IgD-negative memory B cell (primary cell): ENCODE measurements around the gene FBXL2. TPM values are rescaled to one million over a fixed set of nuclear protein-coding genes. Genes with fewer than 3 reads are reported as not detected.
A peak's percentile ranks its signal among the peaks of the same experiment; 100 is the strongest.

Experiments
- H3K27ac Mint-ChIP-seq, 3 donors: one replicate each; pipeline ENCODE4 v1.8.0; 2020 to 2022; ENCODE audit warnings: mild to moderate bottlenecking in 3 of 3, mixed read lengths in 3 of 3, moderate library complexity in 1 of 3
- H3K27me3 Mint-ChIP-seq: one replicate; pipeline ENCODE4 v1.8.0; 2021; ENCODE audit warnings: mixed read lengths
- H3K36me3 Mint-ChIP-seq: one replicate; pipeline ENCODE4 v1.8.0; 2020; ENCODE audit warnings: mild to moderate bottlenecking, mixed read lengths
- H3K4me1 Mint-ChIP-seq, 3 donors: one replicate each; pipeline ENCODE4 v1.8.0; 2020 to 2022; ENCODE audit warnings: mixed read lengths in 3 of 3, mild to moderate bottlenecking in 1 of 3
- H3K4me3 Mint-ChIP-seq, 4 donors: one replicate each; pipeline ENCODE4 v1.8.0; 2020 to 2022; ENCODE audit warnings: mild to moderate bottlenecking in 4 of 4, mixed read lengths in 4 of 4, moderate library complexity in 3 of 4
- H3K9me3 Mint-ChIP-seq, 3 donors: one replicate each; pipeline ENCODE4 v1.8.0; 2020 to 2021; ENCODE audit warnings: mixed read lengths in 3 of 3, mild to moderate bottlenecking in 1 of 3
- polyA plus RNA-seq: library from polyadenylated mRNA; unstranded; fragments of 300-500 nt; fragmentation: Illumina TruSeq; gene quantifications from one replicate; pipeline ENCODE4 v1.2.3, GENCODE V29; 2021

Gene FBXL2
- polyA plus RNA-seq, result not detected

- H3K4me3 Mint-ChIP-seq, result peak within 1 kb of the TSS in 3 of 4 donors; percentile 69 to 87 (median 84)
- H3K27ac Mint-ChIP-seq, result no peak within 1 kb of the TSS
- peaks cover 0 to 1% (median 0%) of the 10 kb centered on the region in 3 donors for H3K9me3 Mint-ChIP-seq
- peaks cover 0 to 4% (median 3%) of the 10 kb centered on the region in 3 donors for H3K4me1 Mint-ChIP-seq
- H3K36me3 Mint-ChIP-seq, result no peaks in the 10 kb centered on the region
- peaks cover 13% of the 10 kb centered on the region for H3K27me3 Mint-ChIP-seq
Measured at GRCh38 chr3:33277193-33277882, at the start of gene FBXL2. TSS of gene FBXL2 (plus strand) at chr3:33277442. CDS start at chr3:33277513, 71 bp downstream.

- peaks cover 0 to 13% (median 3%) of the 10 kb centered on the region in 3 donors for H3K4me1 Mint-ChIP-seq
Measured at GRCh38 chr3:33229066-33229465, 48.2 kb upstream of the FBXL2 start.

GRCh38 chr3:33229947-33230346, 47.3 kb upstream of the FBXL2 start:
- Mint-ChIP-seq H3K4me1 (peaks cover 0 to 13% (median 3%) of the 10 kb centered on the region in 3 donors), H3K27ac (no peak overlapping the region), H3K27me3 (peaks cover 18% of the 10 kb centered on the region), H3K4me3 (no peak overlapping the region), H3K9me3 (no peaks in the 10 kb centered on the region), H3K36me3 (no peaks in the 10 kb centered on the region)

More at GRCh38 chr3:33229066-33229465, 48.2 kb upstream of the FBXL2 start:
- H3K27me3 Mint-ChIP-seq, result peaks cover 18% of the 10 kb centered on the region
- H3K9me3 Mint-ChIP-seq, result no peaks in the 10 kb centered on the region
- no peak overlapping the region for H3K4me3 Mint-ChIP-seq
- H3K36me3 Mint-ChIP-seq, result no peaks in the 10 kb centered on the region
- no peak overlapping the region for H3K27ac Mint-ChIP-seq

- H3K36me3 Mint-ChIP-seq, result no peaks in the 10 kb centered on the region
- H3K9me3 Mint-ChIP-seq, result peaks cover 0 to 2% (median 0%) of the 10 kb centered on the region in 3 donors
- peaks cover 20% of the 10 kb centered on the region for H3K27me3 Mint-ChIP-seq
- no peak overlapping the region for H3K4me3 Mint-ChIP-seq
- H3K27ac Mint-ChIP-seq, result no peak overlapping the region
- H3K4me1 Mint-ChIP-seq, result peaks cover 0 to 13% (median 3%) of the 10 kb centered on the region in 3 donors
Measured at GRCh38 chr3:33231756-33232465, 45.3 kb upstream of the FBXL2 start.

- H3K27me3 Mint-ChIP-seq, result peaks cover 22% of the 10 kb centered on the region
- no peaks in the 10 kb centered on the region for H3K36me3 Mint-ChIP-seq
- peaks cover 0 to 13% (median 3%) of the 10 kb centered on the region in 3 donors for H3K4me1 Mint-ChIP-seq
- H3K9me3 Mint-ChIP-seq, result peaks cover 0 to 2% (median 0%) of the 10 kb centered on the region in 3 donors
- H3K4me3 Mint-ChIP-seq, result no peak overlapping the region
- H3K27ac Mint-ChIP-seq, result no peak overlapping the region
Measured at GRCh38 chr3:33233884-33234283, 43.4 kb upstream of the FBXL2 start.

- Mint-ChIP-seq H3K36me3 (no peaks in the 10 kb centered on the region), H3K4me3 (no peak overlapping the region), H3K4me1 (peaks cover 0 to 4% (median 3%) of the 10 kb centered on the region in 3 donors), H3K27ac (no peak overlapping the region), H3K9me3 (peaks cover 0 to 2% (median 0%) of the 10 kb centered on the region in 3 donors), H3K27me3 (peaks cover 12% of the 10 kb centered on the region)
Measured at GRCh38 chr3:33236005-33236404, 41.2 kb upstream of the FBXL2 start.

GRCh38 chr3:33237439-33237838, 39.8 kb upstream of the FBXL2 start:
- H3K9me3 Mint-ChIP-seq, result peaks cover 0 to 2% (median 0%) of the 10 kb centered on the region in 3 donors
- H3K36me3 Mint-ChIP-seq, result no peaks in the 10 kb centered on the region
- H3K27ac Mint-ChIP-seq, result no peak overlapping the region
- H3K4me3 Mint-ChIP-seq, result peak overlapping the region in 1 of 4 donors; percentile 25
- no peaks in the 10 kb centered on the region for H3K4me1 Mint-ChIP-seq
- H3K27me3 Mint-ChIP-seq, result peaks cover 11% of the 10 kb centered on the region

- Mint-ChIP-seq H3K27ac (no peak overlapping the region), H3K27me3 (peaks cover 15% of the 10 kb centered on the region), H3K4me1 (no peaks in the 10 kb centered on the region), H3K36me3 (no peaks in the 10 kb centered on the region), H3K9me3 (peaks cover 0 to 2% (median 2%) of the 10 kb centered on the region in 3 donors), H3K4me3 (no peak overlapping the region)
Measured at GRCh38 chr3:33238923-33239322, 38.3 kb upstream of the FBXL2 start.

- Mint-ChIP-seq H3K4me3 (no peak overlapping the region), H3K4me1 (no peaks in the 10 kb centered on the region), H3K36me3 (no peaks in the 10 kb centered on the region), H3K9me3 (peaks cover 0 to 2% (median 2%) of the 10 kb centered on the region in 3 donors), H3K27ac (no peak overlapping the region), H3K27me3 (peaks cover 15% of the 10 kb centered on the region)
Measured at GRCh38 chr3:33240261-33240660, 37.0 kb upstream of the FBXL2 start.

- Mint-ChIP-seq H3K27me3 (peaks cover 7% of the 10 kb centered on the region), H3K9me3 (peaks cover 0 to 2% (median 0%) of the 10 kb centered on the region in 3 donors), H3K27ac (no peak overlapping the region), H3K4me3 (peak overlapping the region in 1 of 4 donors; percentile 69), H3K4me1 (no peaks in the 10 kb centered on the region), H3K36me3 (peaks cover 1% of the 10 kb centered on the region)
Measured at GRCh38 chr3:33246786-33247185, 30.5 kb upstream of the FBXL2 start.

GRCh38 chr3:33250712-33251111, 26.5 kb upstream of the FBXL2 start:
- Mint-ChIP-seq H3K27ac (no peak overlapping the region), H3K27me3 (peaks cover 2% of the 10 kb centered on the region), H3K4me3 (no peak overlapping the region), H3K4me1 (no peaks in the 10 kb centered on the region), H3K36me3 (peaks cover 1% of the 10 kb centered on the region), H3K9me3 (no peaks in the 10 kb centered on the region)

- Mint-ChIP-seq H3K36me3 (no peaks in the 10 kb centered on the region), H3K27ac (no peak overlapping the region), H3K9me3 (peaks cover 0 to 3% (median 0%) of the 10 kb centered on the region in 3 donors), H3K27me3 (peaks cover 1% of the 10 kb centered on the region), H3K4me1 (no peaks in the 10 kb centered on the region), H3K4me3 (no peak overlapping the region)
Measured at GRCh38 chr3:33256249-33256648, 21.0 kb upstream of the FBXL2 start.

GRCh38 chr3:33260104-33260503, 17.1 kb upstream of the FBXL2 start:
- no peaks in the 10 kb centered on the region for H3K36me3 Mint-ChIP-seq
- no peaks in the 10 kb centered on the region for H3K4me1 Mint-ChIP-seq
- peaks cover 3 to 20% (median 11%) of the 10 kb centered on the region in 3 donors for H3K9me3 Mint-ChIP-seq
- H3K4me3 Mint-ChIP-seq, result no peak overlapping the region
- peaks cover 5% of the 10 kb centered on the region for H3K27me3 Mint-ChIP-seq
- H3K27ac Mint-ChIP-seq, result no peak overlapping the region

- H3K4me1 Mint-ChIP-seq, result no peaks in the 10 kb centered on the region
- H3K36me3 Mint-ChIP-seq, result peaks cover 3% of the 10 kb centered on the region
- H3K27me3 Mint-ChIP-seq, result peaks cover 15% of the 10 kb centered on the region
- H3K4me3 Mint-ChIP-seq, result no peak overlapping the region
- H3K27ac Mint-ChIP-seq, result no peak overlapping the region
- H3K9me3 Mint-ChIP-seq, result peaks cover 1 to 16% (median 8%) of the 10 kb centered on the region in 3 donors
Measured at GRCh38 chr3:33269385-33269784, 7.9 kb upstream of the FBXL2 start.

- peaks cover 12% of the 10 kb centered on the region for H3K27me3 Mint-ChIP-seq
- H3K36me3 Mint-ChIP-seq, result peaks cover 3% of the 10 kb centered on the region
- peaks cover 0 to 6% (median 0%) of the 10 kb centered on the region in 3 donors for H3K9me3 Mint-ChIP-seq
- H3K27ac Mint-ChIP-seq, result no peak overlapping the region
- H3K4me3 Mint-ChIP-seq, result no peak overlapping the region
- no peaks in the 10 kb centered on the region for H3K4me1 Mint-ChIP-seq
Measured at GRCh38 chr3:33271324-33271723, 5.9 kb upstream of the FBXL2 start.
